ENCODE measurements around the gene PROP1.

PROP1 gene

DNA sequence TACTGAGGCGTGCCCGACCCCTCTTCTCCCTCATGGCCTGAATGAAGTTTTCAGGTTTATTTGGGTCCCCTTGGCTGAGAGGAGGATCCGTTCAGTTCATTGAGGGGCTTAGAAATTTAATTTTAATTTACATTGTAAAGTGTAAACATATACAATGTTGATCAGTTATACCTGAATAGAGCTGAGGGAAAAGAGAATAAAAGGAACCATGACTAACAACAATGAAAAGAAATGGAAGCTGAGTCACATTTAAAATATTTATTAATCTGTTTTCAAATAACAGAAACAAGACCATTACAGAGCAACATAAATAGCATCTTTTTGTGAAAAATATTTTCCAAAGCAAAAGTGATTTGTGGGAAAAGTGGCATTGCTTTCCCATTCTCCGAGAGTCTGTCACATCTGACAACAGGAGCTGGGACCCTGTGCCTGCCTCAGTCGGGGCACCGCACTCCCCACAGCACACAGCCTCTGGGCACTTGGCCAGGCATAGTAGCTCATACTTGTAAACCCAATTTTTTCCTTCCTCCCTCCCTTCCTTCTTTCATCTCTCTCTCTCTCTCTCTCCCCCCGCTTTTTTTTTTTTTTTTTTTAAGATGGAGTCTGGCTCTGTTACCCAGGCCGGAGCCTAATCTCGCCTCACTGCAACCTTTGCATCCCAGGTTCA, 28.7 kb downstream of the PROP1 start:
- no peak for TF ChIP-seq GABPA (IDR thresholded peaks at IDR 0.05; ENCODE audit: low read depth)
- TF ChIP-seq POLR2AphosphoS5 (IDR thresholded peaks at IDR 0.05; ENCODE audit: low read depth): no peak
- TF ChIP-seq, protein P1, sequence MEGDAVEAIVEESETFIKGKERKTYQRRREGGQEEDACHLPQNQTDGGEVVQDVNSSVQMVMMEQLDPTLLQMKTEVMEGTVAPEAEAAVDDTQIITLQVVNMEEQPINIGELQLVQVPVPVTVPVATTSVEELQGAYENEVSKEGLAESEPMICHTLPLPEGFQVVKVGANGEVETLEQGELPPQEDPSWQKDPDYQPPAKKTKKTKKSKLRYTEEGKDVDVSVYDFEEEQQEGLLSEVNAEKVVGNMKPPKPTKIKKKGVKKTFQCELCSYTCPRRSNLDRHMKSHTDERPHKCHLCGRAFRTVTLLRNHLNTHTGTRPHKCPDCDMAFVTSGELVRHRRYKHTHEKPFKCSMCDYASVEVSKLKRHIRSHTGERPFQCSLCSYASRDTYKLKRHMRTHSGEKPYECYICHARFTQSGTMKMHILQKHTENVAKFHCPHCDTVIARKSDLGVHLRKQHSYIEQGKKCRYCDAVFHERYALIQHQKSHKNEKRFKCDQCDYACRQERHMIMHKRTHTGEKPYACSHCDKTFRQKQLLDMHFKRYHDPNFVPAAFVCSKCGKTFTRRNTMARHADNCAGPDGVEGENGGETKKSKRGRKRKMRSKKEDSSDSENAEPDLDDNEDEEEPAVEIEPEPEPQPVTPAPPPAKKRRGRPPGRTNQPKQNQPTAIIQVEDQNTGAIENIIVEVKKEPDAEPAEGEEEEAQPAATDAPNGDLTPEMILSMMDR (IDR thresholded peaks at IDR 0.05; ENCODE audit: insufficient read depth, low read length): no peak
- TF ChIP-seq, protein P2, sequence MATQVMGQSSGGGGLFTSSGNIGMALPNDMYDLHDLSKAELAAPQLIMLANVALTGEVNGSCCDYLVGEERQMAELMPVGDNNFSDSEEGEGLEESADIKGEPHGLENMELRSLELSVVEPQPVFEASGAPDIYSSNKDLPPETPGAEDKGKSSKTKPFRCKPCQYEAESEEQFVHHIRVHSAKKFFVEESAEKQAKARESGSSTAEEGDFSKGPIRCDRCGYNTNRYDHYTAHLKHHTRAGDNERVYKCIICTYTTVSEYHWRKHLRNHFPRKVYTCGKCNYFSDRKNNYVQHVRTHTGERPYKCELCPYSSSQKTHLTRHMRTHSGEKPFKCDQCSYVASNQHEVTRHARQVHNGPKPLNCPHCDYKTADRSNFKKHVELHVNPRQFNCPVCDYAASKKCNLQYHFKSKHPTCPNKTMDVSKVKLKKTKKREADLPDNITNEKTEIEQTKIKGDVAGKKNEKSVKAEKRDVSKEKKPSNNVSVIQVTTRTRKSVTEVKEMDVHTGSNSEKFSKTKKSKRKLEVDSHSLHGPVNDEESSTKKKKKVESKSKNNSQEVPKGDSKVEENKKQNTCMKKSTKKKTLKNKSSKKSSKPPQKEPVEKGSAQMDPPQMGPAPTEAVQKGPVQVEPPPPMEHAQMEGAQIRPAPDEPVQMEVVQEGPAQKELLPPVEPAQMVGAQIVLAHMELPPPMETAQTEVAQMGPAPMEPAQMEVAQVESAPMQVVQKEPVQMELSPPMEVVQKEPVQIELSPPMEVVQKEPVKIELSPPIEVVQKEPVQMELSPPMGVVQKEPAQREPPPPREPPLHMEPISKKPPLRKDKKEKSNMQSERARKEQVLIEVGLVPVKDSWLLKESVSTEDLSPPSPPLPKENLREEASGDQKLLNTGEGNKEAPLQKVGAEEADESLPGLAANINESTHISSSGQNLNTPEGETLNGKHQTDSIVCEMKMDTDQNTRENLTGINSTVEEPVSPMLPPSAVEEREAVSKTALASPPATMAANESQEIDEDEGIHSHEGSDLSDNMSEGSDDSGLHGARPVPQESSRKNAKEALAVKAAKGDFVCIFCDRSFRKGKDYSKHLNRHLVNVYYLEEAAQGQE (IDR thresholded peaks at IDR 0.05; ENCODE audit: insufficient replicate concordance, low read depth): no peak
- no peak for TF ChIP-seq SPI1 (IDR thresholded peaks at IDR 0.05; ENCODE audit: borderline replicate concordance, low read depth)
- Histone ChIP-seq H3K4me3 (replicated peaks; ENCODE audit: insufficient read depth, low read length) (no peak overlapping the region), H3K27ac (replicated peaks) (no peak overlapping the region), H3K27me3 (ENCODE audit: insufficient read depth, poor library complexity, severe bottlenecking) (no peaks in the 10 kb centered on the region)
- DNase-seq (ENCODE audit: low read depth in 1 of 2, low spot score in 1 of 2): no peak

DNA sequence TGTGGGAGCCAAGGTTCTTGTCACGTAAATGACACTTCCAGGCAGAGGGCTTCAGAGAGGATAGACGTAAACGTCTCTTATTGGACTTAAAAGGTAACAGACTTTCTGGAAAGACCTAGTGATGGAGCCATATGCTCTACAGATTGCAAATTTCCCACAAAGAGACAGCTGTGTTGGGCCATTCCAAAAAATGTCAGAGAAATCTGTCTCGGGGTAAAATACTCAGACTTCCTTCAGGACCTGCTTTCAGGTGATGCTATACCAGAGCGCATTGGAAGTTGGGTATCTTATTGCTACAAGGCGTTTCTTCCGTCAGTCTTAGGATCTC, 29.2 kb downstream of the PROP1 start:
- TF ChIP-seq POLR2AphosphoS5 (IDR thresholded peaks at IDR 0.05; ENCODE audit: low read depth): no peak
- TF ChIP-seq SPI1 (IDR thresholded peaks at IDR 0.05; ENCODE audit: borderline replicate concordance, low read depth): no peak
- TF ChIP-seq GABPA (IDR thresholded peaks at IDR 0.05; ENCODE audit: low read depth): no peak
- TF ChIP-seq, protein P2 (IDR thresholded peaks at IDR 0.05; ENCODE audit: insufficient replicate concordance, low read depth): no peak
- TF ChIP-seq, protein P1 (IDR thresholded peaks at IDR 0.05; ENCODE audit: insufficient read depth, low read length): no peak
- DNase-seq (ENCODE audit: low read depth in 1 of 2, low spot score in 1 of 2): no peak
- Histone ChIP-seq H3K27ac (replicated peaks) (no peak overlapping the region), H3K4me3 (replicated peaks; ENCODE audit: insufficient read depth, low read length) (no peak overlapping the region), H3K27me3 (ENCODE audit: insufficient read depth, poor library complexity, severe bottlenecking) (no peaks in the 10 kb centered on the region)

DNA sequence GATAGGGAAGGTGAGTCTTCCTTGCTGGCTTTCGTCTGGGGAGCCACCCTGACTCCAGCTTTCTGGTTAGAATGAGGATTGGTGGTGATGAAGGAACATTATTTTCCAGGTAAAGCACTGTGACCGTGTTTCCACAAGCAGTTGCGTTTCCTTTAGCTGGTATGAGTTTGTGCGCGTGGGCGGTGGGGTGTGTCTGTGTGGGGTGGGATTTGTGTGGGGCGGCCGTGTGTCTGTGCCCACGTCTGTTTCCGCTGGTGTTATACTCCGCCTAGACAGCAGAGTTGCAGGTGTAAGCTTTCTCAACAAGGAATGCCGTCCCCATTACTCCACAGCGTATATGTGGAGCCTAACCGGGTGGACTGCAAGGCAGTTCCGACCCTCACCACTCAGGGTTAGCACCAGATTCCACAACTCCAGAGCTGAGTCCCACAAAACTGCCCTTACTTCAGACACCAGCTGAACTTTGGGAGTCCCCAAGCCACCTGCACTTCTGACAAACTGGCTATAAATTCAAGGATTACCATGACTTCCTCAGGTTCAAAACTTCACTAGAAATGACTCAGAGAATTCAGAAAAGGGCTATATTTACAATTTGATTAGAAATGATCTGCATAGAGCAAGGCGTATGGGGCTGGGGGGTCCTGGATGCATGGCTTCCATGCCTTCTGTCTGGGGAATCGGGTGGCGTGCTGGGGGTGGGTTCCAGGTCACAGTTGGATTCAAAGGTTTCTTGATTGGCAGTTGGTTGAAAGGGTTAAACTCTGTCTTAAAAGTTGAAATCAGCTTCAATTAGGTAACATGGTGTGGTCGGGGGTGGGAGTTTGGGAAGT, 29.8 kb downstream of the PROP1 start:
- H3K27ac ChIP-seq (replicated peaks): no peak overlapping the region
- H3K27me3 ChIP-seq (ENCODE audit: insufficient read depth, poor library complexity, severe bottlenecking): no peaks in the 10 kb centered on the region
- TF ChIP-seq POLR2AphosphoS5 (IDR thresholded peaks at IDR 0.05; ENCODE audit: low read depth) (no peak), SPI1 (IDR thresholded peaks at IDR 0.05; ENCODE audit: borderline replicate concordance, low read depth) (no peak), GABPA (IDR thresholded peaks at IDR 0.05; ENCODE audit: low read depth) (no peak)
- TF ChIP-seq, protein P2 (IDR thresholded peaks at IDR 0.05; ENCODE audit: insufficient replicate concordance, low read depth): no peak
- TF ChIP-seq, protein P1 (IDR thresholded peaks at IDR 0.05; ENCODE audit: insufficient read depth, low read length): no peak
- no peak overlapping the region for H3K4me3 ChIP-seq (replicated peaks; ENCODE audit: insufficient read depth, low read length)
- DNase-seq (ENCODE audit: low read depth in 1 of 2, low spot score in 1 of 2): no peak
